A549 (cell line): ENCODE results near the gene LAMB1.

Source experiments
- CTCF ChIP-seq: fragments of >200 bp; sonication (Bioruptor Twin); formaldehyde crosslinking; IDR thresholded peaks from 3 replicates; pipeline ENCODE4 v1.5.1; 2016
- EP300 ChIP-seq, 2 experiments: fragments of >200 bp; sonication (Bioruptor Twin); formaldehyde crosslinking; IDR thresholded peaks; 2 replicates in 1 of 2; 3 replicates in 1 of 2; pipeline ENCODE4 v1.6.1; 2016 to 2017
- PBX3 ChIP-seq: IDR thresholded peaks from 2 replicates; pipeline ENCODE4 v1.6.1; 2012
- POLR2A ChIP-seq: IDR thresholded peaks from 2 replicates; pipeline ENCODE4 v1.6.1; 2012; ENCODE audit warnings: mild to moderate bottlenecking, low read length
- POLR2AphosphoS2 ChIP-seq: conservative IDR thresholded peaks from 2 replicates; pipeline ENCODE4 v1.6.1; 2012; ENCODE audit warnings: low read length, improper control_type of control experiment, inconsistent platforms
- REST ChIP-seq: fragments of 200-600 bp; sonication (generic); IDR thresholded peaks from 2 replicates; pipeline ENCODE4 v1.6.1; 2016; ENCODE audit warnings: antibody characterized with exemption, mild to moderate bottlenecking, moderate library complexity
- RFX5 ChIP-seq: fragments of 450-650 bp; IDR thresholded peaks from 2 replicates; pipeline ENCODE4 v1.7.1; 2014; ENCODE audit warnings: antibody characterized with exemption, mild to moderate bottlenecking, moderate library complexity
- SMC3 ChIP-seq: fragments of >200 bp; sonication (Bioruptor Twin); formaldehyde crosslinking; IDR thresholded peaks from 3 replicates; pipeline ENCODE4 v1.6.1; 2018; ENCODE audit warnings: inconsistent platforms
- USF2 ChIP-seq: fragments of 450-650 bp; IDR thresholded peaks from 2 replicates; pipeline ENCODE4 v1.6.1; 2014; ENCODE audit warnings: antibody characterized with exemption

GRCh38 chr7:107874111-107874510 lies 128.8 kb downstream of the LAMB1 start:
- TF ChIP-seq CTCF: no peak
- no peak for TF ChIP-seq POLR2AphosphoS2
- no peak for TF ChIP-seq PBX3
- TF ChIP-seq SMC3: no peak
- no peak for TF ChIP-seq POLR2A
- no peak for TF ChIP-seq USF2
- TF ChIP-seq REST: no peak
- no peak for TF ChIP-seq EP300 (IDR thresholded peaks at IDR 0.05)
- TF ChIP-seq RFX5: no peak
